Skeletal muscle cell (primary cell): ENCODE data around the gene C1QTNF9.
A peak's percentile ranks its signal among the peaks of the same experiment; 100 is the strongest.
"Not testable (repeated sequence)": the region's sequence is repeated elsewhere in the genome, so short reads cannot be mapped to it uniquely, and the experiment has no call there.

Source experiments
- DNase-seq: peaks from one replicate; pipeline ENCODE4 v3.0.0-alpha.2; 2010; ENCODE audit warnings: low read depth
- H3K4me3 ChIP-seq: 2 replicates; pipeline ENCODE4 v1.5.1; 2011; ENCODE audit warnings: low read depth, mild to moderate bottlenecking, control low read depth, low read length, moderate library complexity

The C1QTNF9 gene

GRCh38 chr13:24309300-24309699 lies at the start of gene C1QTNF9:
C1QTNF9 (plus strand) TSS chr13:24309580; CDS start chr13:24316004, 6,424 bp downstream.
- not testable (repeated sequence) for DNase-seq, H3K4me3 ChIP-seq

GRCh38 chr13:24261566-24261965 lies 47.8 kb upstream of the C1QTNF9 start:
- H3K4me3 ChIP-seq = no peak overlapping the region
- DNase-seq = no peak

- no peak for DNase-seq
- H3K4me3 ChIP-seq = no peak overlapping the region
These were observed 45.7 kb upstream of the C1QTNF9 start for GRCh38 chr13:24263632-24264031.

- no peak overlapping the region for H3K4me3 ChIP-seq
- no peak for DNase-seq
These were observed 44.4 kb upstream of the C1QTNF9 start for GRCh38 chr13:24264976-24265375.

GRCh38 chr13:24265453-24265852 lies 43.9 kb upstream of the C1QTNF9 start:
- no peak for DNase-seq
- no peak overlapping the region for H3K4me3 ChIP-seq

- DNase-seq = no peak
- H3K4me3 ChIP-seq = no peak overlapping the region
These were observed 42.1 kb upstream of the C1QTNF9 start for GRCh38 chr13:24267274-24267673.

- no peak overlapping the region for H3K4me3 ChIP-seq
- no peak for DNase-seq
These were observed 41.6 kb upstream of the C1QTNF9 start for GRCh38 chr13:24267801-24268200.

- DNase-seq = no peak
These were observed 39.6 kb upstream of the C1QTNF9 start for GRCh38 chr13:24269821-24270220.

GRCh38 chr13:24270639-24271141 lies 38.7 kb upstream of the C1QTNF9 start:
- H3K4me3 ChIP-seq = peak overlapping the region; percentile 36
- no peak for DNase-seq

More at GRCh38 chr13:24269821-24270220, 39.6 kb upstream of the C1QTNF9 start:
- H3K4me3 ChIP-seq = no peak overlapping the region

GRCh38 chr13:24271231-24271600 lies 38.2 kb upstream of the C1QTNF9 start:
- peak overlapping the region; percentile 36 for H3K4me3 ChIP-seq
- no peak for DNase-seq

- peak overlapping the region; percentile 31 for H3K4me3 ChIP-seq
- DNase-seq = peak; percentile 45
These were observed 37.6 kb upstream of the C1QTNF9 start for GRCh38 chr13:24271601-24272451.

- no peak for DNase-seq
- no peak overlapping the region for H3K4me3 ChIP-seq
These were observed 36.8 kb upstream of the C1QTNF9 start for GRCh38 chr13:24272452-24273161.

- DNase-seq = no peak
- no peak overlapping the region for H3K4me3 ChIP-seq
These were observed 35.5 kb upstream of the C1QTNF9 start for GRCh38 chr13:24273926-24274325.

GRCh38 chr13:24274452-24275021 lies 34.8 kb upstream of the C1QTNF9 start:
- no peak overlapping the region for H3K4me3 ChIP-seq
- no peak for DNase-seq

GRCh38 chr13:24275041-24275440 lies 34.3 kb upstream of the C1QTNF9 start:
- DNase-seq = no peak
- H3K4me3 ChIP-seq = no peak overlapping the region

GRCh38 chr13:24276306-24276705 lies 33.1 kb upstream of the C1QTNF9 start:
- DNase-seq = no peak
- H3K4me3 ChIP-seq = no peak overlapping the region

GRCh38 chr13:24276861-24277260 lies 32.5 kb upstream of the C1QTNF9 start:
- no peak for DNase-seq
- H3K4me3 ChIP-seq = no peak overlapping the region

GRCh38 chr13:24277761-24278160 lies 31.6 kb upstream of the C1QTNF9 start:
- H3K4me3 ChIP-seq = no peak overlapping the region
- DNase-seq = no peak

GRCh38 chr13:24279327-24280110 lies 29.9 kb upstream of the C1QTNF9 start:
- DNase-seq = no peak

More at GRCh38 chr13:24279327-24280110, 29.9 kb upstream of the C1QTNF9 start:
- no peak overlapping the region for H3K4me3 ChIP-seq
